ENCODE results near the gene SLC12A4. TPM values are rescaled to one million over a fixed set of nuclear protein-coding genes. Genes with fewer than 3 reads are reported as not detected.

SLC12A4 gene
- total RNA-seq, 1 donor from 2014 or later, result 44.2 TPM

DNA sequence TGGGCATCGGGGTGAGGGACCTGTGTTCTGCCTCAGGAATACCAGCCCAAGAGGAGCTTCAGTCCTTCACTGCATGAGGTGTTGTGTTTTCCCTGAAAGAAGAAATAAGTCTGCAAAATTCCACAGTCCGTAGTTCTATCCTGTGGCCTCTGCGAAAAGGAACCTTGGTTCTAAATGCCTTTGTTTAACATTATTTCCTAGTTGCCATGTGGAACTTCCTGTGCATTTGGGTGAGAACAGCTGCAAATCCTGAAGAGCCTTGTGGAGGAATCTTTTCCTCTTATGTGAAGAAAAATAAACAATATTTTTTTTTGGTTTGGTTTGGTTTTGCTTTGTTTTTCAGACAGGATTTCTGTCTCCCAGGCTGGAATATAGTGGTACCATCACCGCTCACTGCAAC lies 65.6 kb downstream of the SLC12A4 start:
- Mint-ChIP-seq H3K36me3 (ENCODE audit: low read depth, unreplicated experiment) (peaks cover 19% of the 10 kb centered on the region), H3K4me1 (ENCODE audit: unreplicated experiment) (peaks cover 39% of the 10 kb centered on the region), H3K9me3 (ENCODE audit: unreplicated experiment) (no peaks in the 10 kb centered on the region), H3K4me3 (ENCODE audit: unreplicated experiment) (peak overlapping the region; percentile 52), H3K27me3 (ENCODE audit: unreplicated experiment) (peaks cover 2% of the 10 kb centered on the region), H3K27ac (ENCODE audit: unreplicated experiment) (peak overlapping the region; percentile 100)
- DNase-seq (ENCODE audit: low spot score), result no peak
- TF ChIP-seq, protein P1, sequence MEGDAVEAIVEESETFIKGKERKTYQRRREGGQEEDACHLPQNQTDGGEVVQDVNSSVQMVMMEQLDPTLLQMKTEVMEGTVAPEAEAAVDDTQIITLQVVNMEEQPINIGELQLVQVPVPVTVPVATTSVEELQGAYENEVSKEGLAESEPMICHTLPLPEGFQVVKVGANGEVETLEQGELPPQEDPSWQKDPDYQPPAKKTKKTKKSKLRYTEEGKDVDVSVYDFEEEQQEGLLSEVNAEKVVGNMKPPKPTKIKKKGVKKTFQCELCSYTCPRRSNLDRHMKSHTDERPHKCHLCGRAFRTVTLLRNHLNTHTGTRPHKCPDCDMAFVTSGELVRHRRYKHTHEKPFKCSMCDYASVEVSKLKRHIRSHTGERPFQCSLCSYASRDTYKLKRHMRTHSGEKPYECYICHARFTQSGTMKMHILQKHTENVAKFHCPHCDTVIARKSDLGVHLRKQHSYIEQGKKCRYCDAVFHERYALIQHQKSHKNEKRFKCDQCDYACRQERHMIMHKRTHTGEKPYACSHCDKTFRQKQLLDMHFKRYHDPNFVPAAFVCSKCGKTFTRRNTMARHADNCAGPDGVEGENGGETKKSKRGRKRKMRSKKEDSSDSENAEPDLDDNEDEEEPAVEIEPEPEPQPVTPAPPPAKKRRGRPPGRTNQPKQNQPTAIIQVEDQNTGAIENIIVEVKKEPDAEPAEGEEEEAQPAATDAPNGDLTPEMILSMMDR (IDR thresholded peaks at IDR 0.05; ENCODE audit: unreplicated experiment), result no peak

DNA sequence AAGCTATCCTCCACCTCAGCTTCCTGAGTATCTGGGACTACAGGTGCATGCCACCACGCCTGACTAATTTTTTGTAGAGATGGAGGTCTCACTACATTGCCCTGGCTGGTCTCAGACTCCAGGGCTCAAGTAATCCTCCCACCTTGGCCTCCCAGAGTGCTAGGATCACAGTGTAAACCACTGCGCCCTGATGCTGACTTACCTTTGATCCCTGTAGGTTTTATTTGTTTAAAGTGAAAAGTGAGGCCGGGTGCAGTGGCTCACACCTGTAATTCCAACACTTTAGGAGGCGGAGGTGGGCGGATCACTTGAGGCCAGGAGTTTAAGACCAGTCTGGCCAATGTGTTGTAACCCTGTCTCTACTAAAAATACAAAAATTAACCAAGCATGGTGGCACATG lies 66.7 kb downstream of the SLC12A4 start:
- H3K9me3 Mint-ChIP-seq (ENCODE audit: unreplicated experiment), result no peaks in the 10 kb centered on the region
- peaks cover 2% of the 10 kb centered on the region for H3K27me3 Mint-ChIP-seq (ENCODE audit: unreplicated experiment)
- DNase-seq (ENCODE audit: low spot score), result no peak
- peak overlapping the region; percentile 100 for H3K27ac Mint-ChIP-seq (ENCODE audit: unreplicated experiment)
- H3K4me3 Mint-ChIP-seq (ENCODE audit: unreplicated experiment), result no peak overlapping the region
- TF ChIP-seq, protein P1 (IDR thresholded peaks at IDR 0.05; ENCODE audit: unreplicated experiment), result no peak
- H3K4me1 Mint-ChIP-seq (ENCODE audit: unreplicated experiment), result peaks cover 43% of the 10 kb centered on the region
- H3K36me3 Mint-ChIP-seq (ENCODE audit: low read depth, unreplicated experiment), result peaks cover 14% of the 10 kb centered on the region

DNA sequence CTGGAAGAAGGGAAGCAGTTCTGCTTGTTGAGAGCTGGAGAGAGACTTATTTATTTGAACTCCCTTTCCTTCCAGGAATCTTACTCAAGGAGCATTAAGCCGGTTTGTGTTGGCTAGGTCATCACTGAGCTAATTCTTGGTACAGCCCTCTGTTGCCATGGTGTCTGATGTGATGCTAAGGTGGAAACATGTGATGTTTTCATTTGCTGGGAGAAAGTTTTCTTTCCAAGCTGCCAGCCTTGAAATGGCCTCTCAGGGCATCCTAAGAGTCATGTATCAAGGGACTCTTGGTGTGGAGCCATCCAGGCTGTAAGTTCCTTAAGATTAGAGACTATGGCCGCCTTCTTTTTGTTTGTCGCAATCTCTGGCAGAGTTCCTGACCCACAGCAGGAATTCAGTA lies 71.2 kb downstream of the SLC12A4 start:
- TF ChIP-seq, protein P1 (IDR thresholded peaks at IDR 0.05; ENCODE audit: unreplicated experiment), result no peak
- peaks cover 9% of the 10 kb centered on the region for H3K36me3 Mint-ChIP-seq (ENCODE audit: low read depth, unreplicated experiment)
- peaks cover 52% of the 10 kb centered on the region for H3K4me1 Mint-ChIP-seq (ENCODE audit: unreplicated experiment)

DNA sequence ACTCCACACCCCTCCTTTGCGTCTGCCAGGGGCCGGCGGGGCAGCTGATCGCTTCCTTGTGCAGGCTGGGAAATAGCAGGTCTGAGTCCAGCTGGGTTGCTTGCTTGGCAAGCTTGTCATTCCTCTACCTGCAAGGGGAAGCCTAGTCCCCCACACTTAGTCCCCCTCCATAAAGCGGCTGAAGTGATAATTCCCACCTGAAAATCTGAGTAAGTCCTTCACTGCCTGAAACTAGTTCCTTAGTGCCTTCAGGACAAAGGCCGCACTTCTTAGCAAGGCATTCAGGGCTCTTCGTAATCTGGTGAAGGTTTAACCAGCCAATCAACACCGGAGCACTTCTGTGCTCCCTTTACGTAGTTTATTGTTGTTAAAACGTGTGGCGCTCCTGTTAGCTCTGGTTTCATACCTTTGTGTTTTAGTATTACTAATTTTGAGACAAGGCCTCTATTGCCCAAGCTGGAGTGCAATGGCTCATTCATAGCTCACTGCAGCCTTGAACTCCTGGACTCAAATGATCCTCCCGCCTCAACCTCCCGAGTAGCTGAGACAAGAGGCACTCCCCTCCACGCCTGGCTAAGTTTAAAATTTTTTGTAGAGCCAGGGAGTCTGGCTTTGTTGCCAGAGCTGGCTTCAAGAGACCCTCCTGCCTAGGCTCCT lies 74.6 kb downstream of the SLC12A4 start:
- Mint-ChIP-seq H3K4me1 (ENCODE audit: unreplicated experiment) (peaks cover 35% of the 10 kb centered on the region), H3K27ac (ENCODE audit: unreplicated experiment) (peak overlapping the region; percentile 89), H3K4me3 (ENCODE audit: unreplicated experiment) (peak overlapping the region; percentile 97), H3K9me3 (ENCODE audit: unreplicated experiment) (no peaks in the 10 kb centered on the region), H3K27me3 (ENCODE audit: unreplicated experiment) (peaks cover 3% of the 10 kb centered on the region), H3K36me3 (ENCODE audit: low read depth, unreplicated experiment) (no peaks in the 10 kb centered on the region)
- no peak for DNase-seq (ENCODE audit: low spot score)
- TF ChIP-seq, protein P1 (IDR thresholded peaks at IDR 0.05; ENCODE audit: unreplicated experiment), result no peak

More for the DNA sequence above, 71.2 kb downstream of the SLC12A4 start:
- DNase-seq (ENCODE audit: low spot score), result no peak
- H3K4me3 Mint-ChIP-seq (ENCODE audit: unreplicated experiment), result no peak overlapping the region
- H3K27me3 Mint-ChIP-seq (ENCODE audit: unreplicated experiment), result peaks cover 5% of the 10 kb centered on the region
- peak overlapping the region; percentile 62 for H3K27ac Mint-ChIP-seq (ENCODE audit: unreplicated experiment)
- no peaks in the 10 kb centered on the region for H3K9me3 Mint-ChIP-seq (ENCODE audit: unreplicated experiment)

Other genes starting within 250 kb of the SLC12A4 start
- gene GFOD2, start 249.3 kb downstream of the SLC12A4 start, total RNA-seq (ENCODE audit: unreplicated experiment), result 44.2 TPM
- 19.5 TPM for gene RANBP10, start 162.1 kb downstream of the SLC12A4 start, total RNA-seq (ENCODE audit: unreplicated experiment)
- 2.8 TPM for gene TSNAXIP1, start 161.7 kb downstream of the SLC12A4 start, total RNA-seq (ENCODE audit: unreplicated experiment)
- gene THAP11, start 126.3 kb downstream of the SLC12A4 start, total RNA-seq (ENCODE audit: unreplicated experiment), result 29.6 TPM
- gene NUTF2, start 121.7 kb downstream of the SLC12A4 start, total RNA-seq (ENCODE audit: unreplicated experiment), result 217 TPM
- 82.9 TPM for gene CENPT, start 120.9 kb downstream of the SLC12A4 start, total RNA-seq (ENCODE audit: unreplicated experiment)
- gene EDC4, start 95.6 kb downstream of the SLC12A4 start, total RNA-seq (ENCODE audit: unreplicated experiment), result 83.0 TPM
- 0.56 TPM for gene NRN1L, start 83.8 kb downstream of the SLC12A4 start, total RNA-seq (ENCODE audit: unreplicated experiment)
- gene PSKH1, start 75.4 kb downstream of the SLC12A4 start, total RNA-seq (ENCODE audit: unreplicated experiment), result 47.5 TPM
- gene CTRL, start 36.8 kb downstream of the SLC12A4 start, total RNA-seq (ENCODE audit: unreplicated experiment), result 0.56 TPM
- 15.3 TPM for gene PSMB10, start 31.8 kb downstream of the SLC12A4 start, total RNA-seq (ENCODE audit: unreplicated experiment)
- gene LCAT, start 24.5 kb downstream of the SLC12A4 start, total RNA-seq (ENCODE audit: unreplicated experiment), result 17.0 TPM
- not detected for gene DPEP3, start 11.9 kb upstream of the SLC12A4 start, total RNA-seq (ENCODE audit: unreplicated experiment)
- gene DPEP2, start 30.8 kb upstream of the SLC12A4 start, total RNA-seq (ENCODE audit: unreplicated experiment), result 1.0 TPM
- not detected for gene DPEP2NB, start 47.3 kb upstream of the SLC12A4 start, total RNA-seq (ENCODE audit: unreplicated experiment)
- gene DDX28, start 54.6 kb upstream of the SLC12A4 start, total RNA-seq (ENCODE audit: unreplicated experiment), result 10.3 TPM
- gene DUS2, start 54.6 kb upstream of the SLC12A4 start, total RNA-seq (ENCODE audit: unreplicated experiment), result 16.4 TPM
- gene NFATC3, start 116.7 kb upstream of the SLC12A4 start, total RNA-seq (ENCODE audit: unreplicated experiment), result 38.4 TPM